Small intestine (tissue), 7 donors: Measurements from ENCODE around the gene DOCK9. TPM values are rescaled to one million over a fixed set of nuclear protein-coding genes. Genes with fewer than 3 reads are reported as not detected.

ENCODE experiments used
- DNase-seq, 2 donors: peaks; one replicate each; pipeline versions ENCODE4 v3.0.0 to v3.0.0-alpha.2; 2013
- FAIRE-seq: peaks from 2 replicates; lab custom pipeline; 2012; peaks lifted over from hg19 to GRCh38; lab: Jason Lieb, UNC
- H3K27ac ChIP-seq, 3 donors: one replicate each; pipeline ENCODE4 v1.5.1; 2013; ENCODE audit warnings: low read length in 2 of 3, mild to moderate bottlenecking in 2 of 3, control low read depth in 1 of 3, inconsistent platforms in 1 of 3, low read depth in 1 of 3, moderate library complexity in 1 of 3
- H3K27me3 ChIP-seq, 3 donors: one replicate each; pipeline ENCODE4 v1.6.1; 2013; ENCODE audit warnings: low read length in 3 of 3, inconsistent platforms in 1 of 3; ENCODE audit not compliant: control insufficient read depth in 3 of 3, insufficient read depth in 3 of 3
- H3K36me3 ChIP-seq, 3 donors: one replicate each; pipeline ENCODE4 v1.6.1; 2013; ENCODE audit warnings: low read length in 3 of 3, inconsistent platforms in 1 of 3, low read depth in 1 of 3, mild to moderate bottlenecking in 1 of 3, moderate library complexity in 1 of 3; ENCODE audit not compliant: control insufficient read depth in 3 of 3, insufficient read depth in 2 of 3
- H3K4me1 ChIP-seq, 3 donors: one replicate each; pipeline ENCODE4 v1.6.1; 2013; ENCODE audit warnings: low read length in 2 of 3, inconsistent platforms in 1 of 3, low read depth in 1 of 3, mild to moderate bottlenecking in 1 of 3, moderate library complexity in 1 of 3; ENCODE audit not compliant: control insufficient read depth in 3 of 3, insufficient read depth in 2 of 3
- H3K4me3 ChIP-seq, 3 donors: one replicate each; pipeline ENCODE4 v1.5.1; 2013; ENCODE audit warnings: low read length in 3 of 3, control low read depth in 1 of 3, inconsistent platforms in 1 of 3, low read depth in 1 of 3, mild to moderate bottlenecking in 1 of 3, moderate library complexity in 1 of 3
- H3K9me3 ChIP-seq, 2 donors: one replicate each; pipeline ENCODE4 v1.6.1; 2013; ENCODE audit warnings: low read depth in 1 of 2, low read length in 1 of 2; ENCODE audit not compliant: control insufficient read depth in 2 of 2, insufficient read depth in 1 of 2
- WGBS, 3 donors: extraction: QIAGEN DNeasy Blood & Tissue Kit; methylation state at CpG; one replicate each; pipeline ENCODE4 v1.1.7; 2013; 5-methylcytosine and 5-hydroxymethylcytosine counted together
- polyA plus RNA-seq, 4 donors: library from polyadenylated mRNA; stranded (reverse) in 3 of 4; unstranded in 1 of 4; fragments of 200-250 nt in 3 of 4; fragments of 120-200 nt in 1 of 4; gene quantifications; one replicate each; pipeline versions ENCODE4 v1.2.1 to v1.2.3, GENCODE V29; 2013
- donor health status: healthy with polysubstance abuse.
- donor health status: control.
- donor health status: control.
- donor health status: Bipolar disorder and iron deficiency.
- donor health status: healthy.

The DOCK9 gene
- polyA plus RNA-seq, 4 donors, result 18.6 to 84.3 (median 37.0) TPM

DNA sequence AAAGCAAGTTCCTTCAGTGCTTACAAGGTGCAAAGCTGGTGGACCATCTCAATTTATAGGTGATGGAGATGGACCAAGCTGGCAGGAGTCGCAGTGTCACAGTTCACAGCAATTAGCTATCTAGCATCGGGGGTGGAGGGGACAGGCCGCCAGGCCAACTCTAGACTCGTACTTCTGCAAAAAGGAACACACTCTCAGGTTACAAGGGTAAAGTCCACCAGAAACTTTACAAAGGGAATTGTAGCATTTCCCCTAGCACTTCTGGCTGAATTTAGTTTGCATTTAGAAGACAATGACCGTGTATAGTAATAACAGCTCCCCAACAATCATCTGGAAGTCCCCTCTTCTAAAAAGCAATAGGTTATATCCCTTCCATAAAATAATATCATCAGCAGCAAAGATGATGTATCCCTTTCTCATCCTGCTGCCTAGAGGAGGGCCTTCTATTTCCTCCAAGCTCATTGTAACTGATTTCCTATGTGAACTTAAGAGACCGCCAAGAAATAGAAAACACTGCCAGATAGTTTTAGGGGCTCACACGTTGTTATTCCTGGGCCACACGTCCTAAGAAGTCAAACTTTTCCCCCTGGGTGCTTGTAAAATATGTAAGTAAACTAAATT is 8.5 kb upstream of the DOCK9 start:
- Histone ChIP-seq H3K4me1 (peaks cover 0 to 8% (median 4%) of the 10 kb centered on the region in 3 donors), H3K4me3 (no peak overlapping the region), H3K9me3 (no peaks in the 10 kb centered on the region), H3K27me3 (no peaks in the 10 kb centered on the region), H3K36me3 (no peaks in the 10 kb centered on the region), H3K27ac (no peak overlapping the region)
- DNase-seq (peak; percentile 31 to 48), FAIRE-seq (no peak)
- 39 to 61% (median 46%) methylated on average over 8 of the region's 8 CpGs for WGBS, 3 donors

DNA sequence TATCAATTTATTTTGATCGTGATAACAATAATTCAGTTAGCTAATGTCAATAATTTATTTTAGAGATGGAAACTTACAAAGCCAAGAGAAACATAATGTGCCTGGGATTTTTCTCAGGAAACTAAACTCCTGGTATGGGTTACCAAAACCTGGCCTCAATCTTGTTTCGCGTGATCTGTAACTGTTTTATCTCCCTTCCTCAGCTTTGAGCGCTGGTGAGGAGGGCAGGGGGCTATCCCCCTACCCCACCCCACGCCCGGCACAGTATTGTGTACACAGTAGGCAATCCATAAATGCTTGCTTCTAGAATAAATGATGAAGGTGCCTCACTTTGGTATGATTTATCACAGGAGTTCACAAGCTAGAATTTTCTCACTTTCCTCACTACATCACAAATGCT is 7.7 kb upstream of the DOCK9 start:
- Histone ChIP-seq H3K27me3 (no peaks in the 10 kb centered on the region), H3K9me3 (no peaks in the 10 kb centered on the region), H3K27ac (no peak overlapping the region), H3K36me3 (no peaks in the 10 kb centered on the region), H3K4me1 (peaks cover 0 to 8% (median 4%) of the 10 kb centered on the region in 3 donors), H3K4me3 (no peak overlapping the region)
- DNase-seq (no peak), FAIRE-seq (no peak)
- WGBS, 3 donors, result 93 to 95% (median 95%) methylated on average over 6 of the region's 6 CpGs

DNA sequence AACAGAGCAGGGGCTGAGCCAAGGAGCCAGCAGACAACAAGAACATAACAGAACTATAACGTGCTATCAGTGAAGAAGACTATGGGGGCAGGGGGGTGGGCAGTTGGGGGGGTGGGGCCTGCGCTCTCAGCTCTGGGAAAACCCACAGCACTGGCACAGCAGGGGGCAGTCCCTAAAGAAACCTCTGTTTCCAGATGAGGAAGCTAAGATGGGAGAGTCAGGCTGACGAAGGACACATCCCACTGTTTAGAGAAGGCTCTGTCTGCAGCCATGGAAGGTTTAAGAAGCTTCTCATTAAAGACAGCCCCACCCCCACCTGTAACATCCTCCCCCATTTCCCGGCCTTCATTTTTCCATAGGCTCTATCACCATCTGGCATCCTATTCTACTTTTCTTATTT is 7.1 kb upstream of the DOCK9 start:
- no peaks in the 10 kb centered on the region for H3K36me3 ChIP-seq
- H3K4me1 ChIP-seq, result peaks cover 0 to 8% (median 4%) of the 10 kb centered on the region in 3 donors
- H3K27me3 ChIP-seq, result no peaks in the 10 kb centered on the region
- no peaks in the 10 kb centered on the region for H3K9me3 ChIP-seq
- FAIRE-seq, result no peak
- no peak overlapping the region for H3K27ac ChIP-seq
- no peak overlapping the region for H3K4me3 ChIP-seq
- 78 to 86% (median 86%) methylated on average over 4 of the region's 4 CpGs for WGBS, 3 donors
- no peak for DNase-seq

DNA sequence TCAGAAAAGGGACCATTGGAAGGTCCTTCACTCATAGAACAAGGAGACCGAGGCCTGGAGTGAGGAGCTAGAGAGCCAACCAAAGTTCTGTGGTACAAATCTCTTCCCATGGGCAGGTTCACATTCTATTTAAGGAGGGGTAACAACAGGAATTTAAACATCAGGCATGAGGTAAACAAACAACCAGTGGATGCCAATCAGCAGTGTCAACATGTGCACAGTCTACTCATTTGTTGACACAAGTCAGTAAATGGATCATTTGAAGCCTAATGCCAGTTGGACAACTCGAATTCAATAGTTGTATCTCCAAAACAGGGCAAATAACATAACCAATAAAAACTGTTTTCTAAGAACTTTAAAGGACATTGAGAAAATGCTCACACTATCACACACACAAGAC is 6.3 kb upstream of the DOCK9 start:
- Histone ChIP-seq H3K27me3 (no peaks in the 10 kb centered on the region), H3K4me3 (no peak overlapping the region), H3K9me3 (no peaks in the 10 kb centered on the region), H3K4me1 (peaks cover 0 to 8% (median 4%) of the 10 kb centered on the region in 3 donors), H3K27ac (no peak overlapping the region), H3K36me3 (no peaks in the 10 kb centered on the region)
- DNase-seq, result no peak
- no peak for FAIRE-seq
- WGBS, 3 donors, result 65 to 77% (median 75%) methylated on average over 2 of the region's 2 CpGs

DNA sequence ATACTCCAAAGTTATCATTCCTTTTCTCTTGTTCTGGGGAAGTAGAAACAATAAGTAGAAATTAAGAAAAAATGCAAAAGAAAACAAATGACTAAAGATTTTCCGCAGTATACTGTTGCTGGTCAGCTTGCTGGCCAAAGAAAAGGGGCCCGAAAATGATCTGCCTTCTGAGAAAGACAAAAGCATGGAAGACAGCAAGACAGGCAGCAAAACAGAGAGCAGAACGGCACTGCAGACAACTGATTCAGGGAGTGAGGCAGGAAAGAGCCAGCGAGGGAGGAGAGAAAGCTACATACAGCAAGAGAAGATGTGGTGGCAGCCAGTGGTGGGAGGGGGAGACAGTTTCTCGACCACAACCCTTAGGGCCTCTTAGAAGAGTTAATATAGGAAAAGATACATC is 5.3 kb upstream of the DOCK9 start:
- Histone ChIP-seq H3K9me3 (no peaks in the 10 kb centered on the region), H3K27me3 (no peaks in the 10 kb centered on the region), H3K4me1 (peaks cover 0 to 8% (median 4%) of the 10 kb centered on the region in 3 donors), H3K27ac (no peak overlapping the region), H3K36me3 (no peaks in the 10 kb centered on the region), H3K4me3 (no peak overlapping the region)
- DNase-seq (no peak), FAIRE-seq (no peak)
- WGBS, 3 donors, result 75 to 94% (median 90%) methylated on average over 5 of the region's 5 CpGs

DNA sequence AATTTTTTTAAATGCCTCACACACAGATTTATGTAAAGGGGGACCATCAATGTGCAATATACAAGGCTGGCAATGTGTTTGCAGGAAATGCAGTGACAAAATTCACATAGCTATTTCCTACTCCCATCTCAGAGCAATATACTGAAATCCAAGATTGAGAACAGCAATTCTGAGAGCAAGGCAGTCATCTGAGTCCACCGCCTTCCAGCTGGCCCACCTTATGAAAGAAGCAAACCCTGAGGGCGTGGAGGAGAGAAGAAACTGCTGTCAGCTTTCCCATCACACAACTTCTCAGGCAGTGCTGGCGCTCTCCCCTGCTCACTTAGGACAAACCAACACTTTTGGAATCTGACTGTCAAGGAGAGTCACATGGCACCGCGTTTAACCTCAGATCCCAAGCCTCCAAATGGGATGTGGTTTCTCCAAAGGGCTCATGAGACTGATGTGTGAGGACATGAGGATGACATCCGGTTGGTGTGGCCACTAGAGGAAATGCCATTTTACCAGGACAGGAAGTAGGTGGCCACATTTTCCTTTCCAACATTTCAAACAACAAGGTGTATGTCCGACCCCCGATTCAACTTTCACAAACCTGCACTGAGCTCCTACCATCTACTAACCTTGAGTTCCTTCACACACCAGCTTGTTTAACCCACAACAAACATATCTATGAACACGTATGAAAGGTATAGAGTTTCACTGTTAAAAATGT is 3.7 kb upstream of the DOCK9 start:
- DNase-seq, result no peak
- FAIRE-seq, result no peak
- 80 to 86% (median 82%) methylated on average over 9 of the region's 9 CpGs for WGBS, 3 donors
- H3K9me3 ChIP-seq, result no peaks in the 10 kb centered on the region
- H3K36me3 ChIP-seq, result no peaks in the 10 kb centered on the region
- H3K4me1 ChIP-seq, result peaks cover 0 to 7% (median 6%) of the 10 kb centered on the region in 3 donors
- H3K27ac ChIP-seq, result no peak overlapping the region
- H3K4me3 ChIP-seq, result no peak overlapping the region
- no peaks in the 10 kb centered on the region for H3K27me3 ChIP-seq

DNA sequence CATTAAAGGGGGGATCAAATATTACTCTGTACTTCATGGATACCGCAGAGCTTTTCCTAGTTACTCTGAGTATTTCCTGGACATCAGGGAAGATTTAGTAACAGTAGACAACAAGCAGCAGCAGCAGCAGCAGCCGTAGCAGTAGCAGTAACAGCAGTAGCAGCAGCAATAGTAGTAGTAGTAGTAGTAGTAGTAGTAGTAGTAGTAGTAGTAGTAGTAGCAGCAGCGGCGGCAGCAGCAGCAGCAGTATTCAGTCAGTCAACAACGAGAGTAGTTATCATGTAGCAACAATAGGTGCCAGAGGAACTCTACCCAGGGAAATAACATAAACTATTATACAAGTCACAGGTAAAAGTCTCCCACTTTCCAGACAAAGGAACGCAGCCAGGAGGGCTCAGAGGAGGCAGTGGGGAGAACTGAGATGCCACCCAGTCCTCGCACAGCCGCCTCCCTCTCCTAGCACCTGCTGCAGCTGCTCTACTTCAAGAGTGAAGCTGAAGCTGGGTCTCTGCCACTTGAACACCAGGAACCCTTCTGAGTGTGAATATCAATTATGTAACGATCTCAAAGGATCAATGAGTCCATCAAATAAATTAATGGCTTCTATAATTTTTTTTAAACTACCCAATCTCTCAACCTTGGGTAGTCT is 1.3 kb upstream of the DOCK9 start:
- no peaks in the 10 kb centered on the region for H3K9me3 ChIP-seq
- no peaks in the 10 kb centered on the region for H3K36me3 ChIP-seq
- no peak overlapping the region for H3K4me3 ChIP-seq
- H3K4me1 ChIP-seq, result peaks cover 0 to 3% (median 0%) of the 10 kb centered on the region in 3 donors
- FAIRE-seq, result no peak
- no peak overlapping the region for H3K27ac ChIP-seq
- H3K27me3 ChIP-seq, result no peaks in the 10 kb centered on the region
- no peak for DNase-seq
- 65 to 83% (median 71%) methylated on average over 9 of the region's 9 CpGs for WGBS, 3 donors

DNA sequence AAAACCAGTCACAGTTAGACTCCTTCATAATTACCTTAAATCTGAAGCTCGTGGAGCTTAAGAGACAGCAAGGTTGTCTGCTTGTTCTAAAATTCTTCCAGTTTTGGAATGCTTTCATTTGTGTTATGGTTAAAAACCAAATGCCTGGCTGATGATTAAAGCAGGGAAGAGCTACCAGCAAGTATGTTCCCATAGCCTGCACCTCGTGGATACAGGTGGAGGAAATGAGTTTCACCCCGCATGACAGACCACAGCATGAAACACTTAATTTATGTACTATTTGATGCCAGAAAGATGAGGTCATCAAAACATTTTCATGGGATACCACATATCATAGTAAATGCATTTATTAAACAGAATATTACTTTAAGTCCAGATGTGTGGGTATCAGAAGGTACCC is 416 bp upstream of the DOCK9 start:
- peaks cover 0 to 3% (median 0%) of the 10 kb centered on the region in 3 donors for H3K4me1 ChIP-seq
- no peak overlapping the region for H3K27ac ChIP-seq
- no peaks in the 10 kb centered on the region for H3K9me3 ChIP-seq
- 10 to 26% (median 23%) methylated on average over 3 of the region's 3 CpGs for WGBS, 3 donors
- FAIRE-seq (no peak), DNase-seq (no peak)
- peak overlapping the region in 1 of 3 donors; percentile 21 for H3K4me3 ChIP-seq
- H3K27me3 ChIP-seq, result no peaks in the 10 kb centered on the region
- H3K36me3 ChIP-seq, result no peaks in the 10 kb centered on the region
